ENCODE data around the gene DNAJC13. TPM values are rescaled to one million over a fixed set of nuclear protein-coding genes. Genes with fewer than 3 reads are reported as not detected.

The DNAJC13 gene
- polyA plus RNA-seq, 3 donors, result 18.7 to 32.3 (median 20.8) TPM

GRCh38 chr3:132513057-132513456 is 95.8 kb downstream of the DNAJC13 start:
- no peak overlapping the region for H2AFZ ChIP-seq (ENCODE audit: insufficient read depth, low read depth, low read length, poor library complexity, severe bottlenecking)
- no peak overlapping the region for H3K9ac ChIP-seq (ENCODE audit: insufficient read depth, low read length, poor library complexity, severe bottlenecking)
- H3K36me3 ChIP-seq (replicated peaks in 1 of 2; ENCODE audit: control insufficient read depth in 1 of 2, insufficient read depth in 2 of 2, low read length in 2 of 2), result peaks cover 97 to 100% of the 10 kb centered on the region in 2 donors
- H3K4me1 ChIP-seq (ENCODE audit: control insufficient read depth in 1 of 2, insufficient read depth in 2 of 2, low read length in 2 of 2), result no peaks in the 10 kb centered on the region
- WGBS (ENCODE audit: insufficient coverage), result 83% methylated on average over 2 of the region's 5 CpGs
- peaks cover 0 to 2% (median 0%) of the 10 kb centered on the region in 3 donors for H3K27me3 Mint-ChIP-seq (ENCODE audit: low read depth in 3 of 3)
- H4K20me1 ChIP-seq (ENCODE audit: insufficient read depth, low read length), result peaks cover 4% of the 10 kb centered on the region
- no peak overlapping the region for H3K27ac ChIP-seq (ENCODE audit: low read depth in 1 of 2, low read length in 2 of 2)
- no peaks in the 10 kb centered on the region for H3K9me3 ChIP-seq (replicated peaks in 1 of 2; ENCODE audit: control insufficient read depth in 1 of 2, insufficient read depth in 1 of 2, low read length in 2 of 2)
- no peak overlapping the region for H3K4me2 ChIP-seq (replicated peaks; ENCODE audit: extremely low read depth, low read length, poor library complexity, severe bottlenecking)
- TF ChIP-seq CTCF (IDR thresholded peaks at IDR 0.05), result no peak
- H3K4me3 Mint-ChIP-seq, result no peak overlapping the region
- H3K27me3 ChIP-seq (ENCODE audit: control insufficient read depth in 2 of 2, insufficient read depth in 2 of 2, low read length in 2 of 2), result no peaks in the 10 kb centered on the region
- intact Hi-C loops (cut with micrococcal nuclease), result no loop called here
- DNase-seq, result no peak
- peaks cover 87 to 90% of the 10 kb centered on the region in 2 donors for H3K36me3 Mint-ChIP-seq
- H3K9me3 Mint-ChIP-seq, result no peaks in the 10 kb centered on the region
- no peak overlapping the region for H3K4me3 ChIP-seq (replicated peaks in 1 of 3; ENCODE audit: low read depth in 2 of 3, low read length in 3 of 3)
- H3K27ac Mint-ChIP-seq, result no peak overlapping the region
- H3K4me1 Mint-ChIP-seq, result no peaks in the 10 kb centered on the region
- no peaks in the 10 kb centered on the region for H3K79me2 ChIP-seq (ENCODE audit: insufficient read depth, low read length)

GRCh38 chr3:132517311-132517710 is 100.0 kb downstream of the DNAJC13 start:
- intact Hi-C loops (cut with micrococcal nuclease), result no loop called here
- Histone ChIP-seq H3K4me2 (replicated peaks; ENCODE audit: extremely low read depth, low read length, poor library complexity, severe bottlenecking) (no peak overlapping the region), H3K4me1 (ENCODE audit: control insufficient read depth in 1 of 2, insufficient read depth in 2 of 2, low read length in 2 of 2) (no peaks in the 10 kb centered on the region), H3K9ac (ENCODE audit: insufficient read depth, low read length, poor library complexity, severe bottlenecking) (no peak overlapping the region), H3K27me3 (ENCODE audit: control insufficient read depth in 2 of 2, insufficient read depth in 2 of 2, low read length in 2 of 2) (no peaks in the 10 kb centered on the region), H3K4me3 (replicated peaks in 1 of 3; ENCODE audit: low read depth in 2 of 3, low read length in 3 of 3) (no peak overlapping the region), H2AFZ (ENCODE audit: insufficient read depth, low read depth, low read length, poor library complexity, severe bottlenecking) (no peak overlapping the region), H3K27ac (ENCODE audit: low read depth in 1 of 2, low read length in 2 of 2) (no peak overlapping the region), H3K9me3 (replicated peaks in 1 of 2; ENCODE audit: control insufficient read depth in 1 of 2, insufficient read depth in 1 of 2, low read length in 2 of 2) (no peaks in the 10 kb centered on the region), H4K20me1 (ENCODE audit: insufficient read depth, low read length) (peaks cover 8% of the 10 kb centered on the region), H3K79me2 (ENCODE audit: insufficient read depth, low read length) (no peaks in the 10 kb centered on the region), H3K36me3 (replicated peaks in 1 of 2; ENCODE audit: control insufficient read depth in 1 of 2, insufficient read depth in 2 of 2, low read length in 2 of 2) (peaks cover 99 to 100% of the 10 kb centered on the region in 2 donors)
- Mint-ChIP-seq H3K36me3 (peaks cover 86 to 90% of the 10 kb centered on the region in 2 donors), H3K27ac (no peak overlapping the region), H3K4me3 (no peak overlapping the region), H3K9me3 (no peaks in the 10 kb centered on the region), H3K4me1 (no peaks in the 10 kb centered on the region), H3K27me3 (ENCODE audit: low read depth in 3 of 3) (no peaks in the 10 kb centered on the region)
- no peak for TF ChIP-seq CTCF (IDR thresholded peaks at IDR 0.05)
- DNase-seq, result no peak
- no CpG with 5 or more reads among the region's 2 CpGs for WGBS (ENCODE audit: insufficient coverage)
